ENCODE results near the gene YIF1B. TPM values are rescaled to one million over a fixed set of nuclear protein-coding genes. Genes with fewer than 3 reads are reported as not detected.
"Not testable (repeated sequence)": the region's sequence is repeated elsewhere in the genome, so short reads cannot be mapped to it uniquely, and the experiment has no call there.

Gene YIF1B
- 10 to 100 TPM; 30.8 to 42.5 (median 33.5) TPM for polyA plus RNA-seq (ENCODE audit: insufficient read length in 4 of 4)

GRCh38 chr19:38315657-38316476 lies at the start of gene YIF1B:
TSS of gene YIF1B (minus strand) at chr19:38315947. CDS start at chr19:38315917, 30 bp downstream.
- DNase-seq (ENCODE audit: low read depth in 4 of 4, low spot score in 3 of 4): peak; percentile 82 to 91 (median 90)

GRCh38 chr19:38362946-38363688 lies 47.4 kb upstream of the YIF1B start:
- not testable (repeated sequence) for DNase-seq (ENCODE audit: low read depth in 4 of 4, low spot score in 3 of 4)

GRCh38 chr19:38362076-38362945 lies 46.6 kb upstream of the YIF1B start:
- peak in 3 of 4 donors; percentile 41 to 65 (median 44) for DNase-seq (ENCODE audit: low read depth in 4 of 4, low spot score in 3 of 4)

GRCh38 chr19:38361633-38362075 lies 45.9 kb upstream of the YIF1B start:
- peak in 2 of 4 donors; percentile 67 to 73 for DNase-seq (ENCODE audit: low read depth in 4 of 4, low spot score in 3 of 4)

GRCh38 chr19:38360839-38361631 lies 45.3 kb upstream of the YIF1B start:
- no peak for DNase-seq (ENCODE audit: low read depth in 4 of 4, low spot score in 3 of 4)

GRCh38 chr19:38360351-38360750 lies 44.6 kb upstream of the YIF1B start:
- no peak for DNase-seq (ENCODE audit: low read depth in 4 of 4, low spot score in 3 of 4)

GRCh38 chr19:38359242-38360021 lies 43.7 kb upstream of the YIF1B start:
- no peak for DNase-seq (ENCODE audit: low read depth in 4 of 4, low spot score in 3 of 4)

- DNase-seq (ENCODE audit: low read depth in 4 of 4, low spot score in 3 of 4): no peak
Measured at GRCh38 chr19:38358071-38358470, 42.3 kb upstream of the YIF1B start.

- no peak for DNase-seq (ENCODE audit: low read depth in 4 of 4, low spot score in 3 of 4)
Measured at GRCh38 chr19:38355728-38356725, 40.3 kb upstream of the YIF1B start.

- no peak for DNase-seq (ENCODE audit: low read depth in 4 of 4, low spot score in 3 of 4)
Measured at GRCh38 chr19:38352611-38353010, 36.9 kb upstream of the YIF1B start.

GRCh38 chr19:38351865-38352395 lies 36.2 kb upstream of the YIF1B start:
- DNase-seq (ENCODE audit: low read depth in 4 of 4, low spot score in 3 of 4): no peak

GRCh38 chr19:38350883-38351282 lies 35.1 kb upstream of the YIF1B start:
- DNase-seq (ENCODE audit: low read depth in 4 of 4, low spot score in 3 of 4): no peak

- DNase-seq (ENCODE audit: low read depth in 4 of 4, low spot score in 3 of 4): no peak
Measured at GRCh38 chr19:38346837-38347236, 31.1 kb upstream of the YIF1B start.

- no peak for DNase-seq (ENCODE audit: low read depth in 4 of 4, low spot score in 3 of 4)
Measured at GRCh38 chr19:38340927-38341326, 25.2 kb upstream of the YIF1B start.

- not testable (repeated sequence) for DNase-seq (ENCODE audit: low read depth in 4 of 4, low spot score in 3 of 4)
Measured at GRCh38 chr19:38339011-38339410, 23.3 kb upstream of the YIF1B start.

GRCh38 chr19:38337360-38337653 lies 21.6 kb upstream of the YIF1B start:
- no peak for DNase-seq (ENCODE audit: low read depth in 4 of 4, low spot score in 3 of 4)

GRCh38 chr19:38336638-38337359 lies 21.1 kb upstream of the YIF1B start:
- peak; percentile 76 to 84 (median 80) for DNase-seq (ENCODE audit: low read depth in 4 of 4, low spot score in 3 of 4)

Measured in right renal pelvis (tissue), 4 donors.